Calu3 (cell line): Measurements from ENCODE around the gene TMEM151B. TPM values are rescaled to one million over a fixed set of nuclear protein-coding genes. Genes with fewer than 3 reads are reported as not detected.

Experiments
- BruUV-seq: library from RNA; stranded (reverse); fragments of 400-500 nt; replicated peaks from 2 replicates; lab custom pipeline; 2021; lab: Mats Ljungman, UMichigan
- CTCF ChIA-PET: fragments of 300-600 bp; sonication (Branson Sonifier 250); formaldehyde crosslinking; loops from one replicate; lab custom pipeline; 2022; ENCODE audit warnings: antibody characterized with exemption; lab: Charles Lee
- DNase-seq: peaks from one replicate; pipeline ENCODE4 v3.0.0; 2022
- H3K27ac Mint-ChIP-seq: one replicate; pipeline ENCODE4 v1.8.0; 2022; ENCODE audit warnings: mixed read lengths; ENCODE audit not compliant: unreplicated experiment
- H3K27me3 Mint-ChIP-seq: one replicate; pipeline ENCODE4 v1.8.0; 2022; ENCODE audit warnings: mixed read lengths; ENCODE audit not compliant: unreplicated experiment
- H3K36me3 Mint-ChIP-seq: one replicate; pipeline ENCODE4 v1.8.0; 2022; ENCODE audit warnings: mild to moderate bottlenecking, moderate library complexity, mixed read lengths; ENCODE audit not compliant: insufficient read depth, unreplicated experiment
- H3K4me1 Mint-ChIP-seq: one replicate; pipeline ENCODE4 v1.8.0; 2022; ENCODE audit warnings: mild to moderate bottlenecking, low read depth, mixed read lengths; ENCODE audit not compliant: unreplicated experiment
- H3K4me3 Mint-ChIP-seq: one replicate; pipeline ENCODE4 v1.8.0; 2022; ENCODE audit warnings: mild to moderate bottlenecking, low read depth, moderate library complexity, mixed read lengths; ENCODE audit not compliant: unreplicated experiment
- H3K9me3 Mint-ChIP-seq: one replicate; pipeline ENCODE4 v1.8.0; 2022; ENCODE audit warnings: low read depth, mixed read lengths; ENCODE audit not compliant: unreplicated experiment
- intact Hi-C: fragments of 100-400 bp; cut with micrococcal nuclease; formaldehyde crosslinking; loops from one replicate; pipeline ENCODE4 v1.10.0; 2022; ENCODE audit not compliant: unreplicated experiment
- total RNA-seq: library from RNA; stranded (reverse); gene quantifications from 2 replicates; pipeline ENCODE4 v1.2.3, GENCODE V29; 2022
- TF ChIP-seq, protein P1 (sequence below): fragments of 200-600 bp; IDR thresholded peaks from one replicate; pipeline ENCODE4 v1.8.0; 2022; ENCODE audit warnings: antibody characterized with exemption; ENCODE audit not compliant: unreplicated experiment

The TMEM151B gene
- total RNA-seq, 1 experiment from 2014 or later = not detected

DNA sequence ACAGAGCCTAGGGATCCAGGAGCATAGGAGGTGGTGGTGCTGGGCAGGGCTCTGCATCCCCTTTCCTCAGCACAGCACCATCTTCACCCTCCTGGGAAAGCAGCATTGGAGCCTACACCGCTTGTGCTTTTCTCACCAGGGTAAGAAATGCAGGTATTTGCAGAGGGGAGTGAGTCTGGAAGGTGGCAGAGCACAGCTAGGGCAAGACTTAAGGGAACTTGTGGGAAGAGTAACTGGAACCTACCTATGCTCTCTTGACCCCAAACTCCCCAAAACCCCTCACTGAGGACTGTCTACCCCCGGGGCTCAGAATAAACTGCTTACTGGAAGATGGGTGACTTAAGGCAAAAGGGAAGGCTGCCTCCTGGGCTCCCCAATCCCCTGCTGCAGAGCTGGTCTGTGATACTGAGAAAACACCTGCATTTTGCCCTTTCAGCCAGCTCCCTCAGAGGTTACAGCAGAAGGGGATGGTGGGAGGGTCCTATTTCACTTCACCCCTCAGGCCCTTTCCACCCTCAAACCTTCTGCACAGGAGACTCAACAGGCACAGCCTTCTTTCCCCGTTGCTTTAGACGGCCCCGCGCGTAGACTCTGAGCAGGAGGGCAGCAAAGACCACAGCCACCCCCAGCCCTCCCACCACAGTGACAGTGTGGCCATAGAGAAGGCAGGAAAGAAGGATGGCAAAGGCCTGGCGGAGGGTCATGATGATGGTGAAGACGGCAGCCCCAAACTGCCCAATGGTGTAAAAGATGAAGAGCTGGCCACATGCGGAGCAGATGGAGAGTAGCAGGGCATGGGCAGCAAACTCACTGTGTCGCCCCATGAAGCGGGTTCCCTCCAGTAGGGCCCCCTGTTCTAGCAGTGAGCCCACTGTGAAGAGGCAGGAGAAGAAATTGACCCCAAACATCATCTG is 15.8 kb upstream of the TMEM151B start:
- TF ChIP-seq, protein P1, sequence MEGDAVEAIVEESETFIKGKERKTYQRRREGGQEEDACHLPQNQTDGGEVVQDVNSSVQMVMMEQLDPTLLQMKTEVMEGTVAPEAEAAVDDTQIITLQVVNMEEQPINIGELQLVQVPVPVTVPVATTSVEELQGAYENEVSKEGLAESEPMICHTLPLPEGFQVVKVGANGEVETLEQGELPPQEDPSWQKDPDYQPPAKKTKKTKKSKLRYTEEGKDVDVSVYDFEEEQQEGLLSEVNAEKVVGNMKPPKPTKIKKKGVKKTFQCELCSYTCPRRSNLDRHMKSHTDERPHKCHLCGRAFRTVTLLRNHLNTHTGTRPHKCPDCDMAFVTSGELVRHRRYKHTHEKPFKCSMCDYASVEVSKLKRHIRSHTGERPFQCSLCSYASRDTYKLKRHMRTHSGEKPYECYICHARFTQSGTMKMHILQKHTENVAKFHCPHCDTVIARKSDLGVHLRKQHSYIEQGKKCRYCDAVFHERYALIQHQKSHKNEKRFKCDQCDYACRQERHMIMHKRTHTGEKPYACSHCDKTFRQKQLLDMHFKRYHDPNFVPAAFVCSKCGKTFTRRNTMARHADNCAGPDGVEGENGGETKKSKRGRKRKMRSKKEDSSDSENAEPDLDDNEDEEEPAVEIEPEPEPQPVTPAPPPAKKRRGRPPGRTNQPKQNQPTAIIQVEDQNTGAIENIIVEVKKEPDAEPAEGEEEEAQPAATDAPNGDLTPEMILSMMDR = no peak
- H3K9me3 Mint-ChIP-seq = no peaks in the 10 kb centered on the region
- peak overlapping the region; percentile 86 for H3K4me3 Mint-ChIP-seq
- H3K27ac Mint-ChIP-seq = peak overlapping the region; percentile 72
- BruUV-seq = no TSS peak
- H3K27me3 Mint-ChIP-seq = no peaks in the 10 kb centered on the region
- H3K36me3 Mint-ChIP-seq = peaks cover 96% of the 10 kb centered on the region
- DNase-seq = no peak
- CTCF ChIA-PET = interaction anchor here (1.0 kb wide), 1 partner anchor 158 kb away, joined by 3 read pairs; no protein-coding TSS in a partner anchor
- intact Hi-C loops = no loop called here
- peaks cover 85% of the 10 kb centered on the region for H3K4me1 Mint-ChIP-seq

DNA sequence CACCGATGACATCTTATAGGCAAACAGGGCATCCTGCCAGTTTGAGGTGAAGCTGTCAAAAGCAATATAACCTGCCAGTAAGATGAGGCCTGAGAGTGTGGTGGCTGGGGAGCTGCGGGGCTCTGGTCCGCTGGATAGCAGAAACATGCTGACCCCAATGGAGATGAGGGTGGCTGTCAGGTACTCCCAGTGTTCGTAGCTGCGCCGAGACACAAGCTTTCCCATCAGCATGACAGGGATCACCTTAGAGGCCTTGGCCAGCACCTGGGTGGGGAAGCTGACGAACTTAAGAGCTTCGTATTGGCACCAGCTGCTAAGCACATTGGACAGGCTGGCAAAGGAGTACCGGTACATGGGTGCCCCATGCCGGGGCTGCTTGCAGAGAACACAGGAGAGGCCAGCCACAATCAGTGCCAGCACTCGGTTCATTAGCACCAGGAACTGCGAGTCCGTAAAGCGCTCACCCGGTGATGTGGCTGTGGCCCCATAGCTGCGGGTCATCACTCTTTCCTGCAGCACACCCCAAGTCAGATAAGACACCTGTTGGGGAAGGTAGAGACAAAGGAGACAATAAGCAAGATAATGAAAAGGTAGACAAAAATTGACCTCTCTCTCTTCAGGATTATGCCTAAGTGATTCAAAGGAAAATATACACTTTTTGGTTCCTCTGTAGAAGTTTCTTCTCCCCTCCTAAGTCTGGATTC is 15.0 kb upstream of the TMEM151B start:
- peak overlapping the region; percentile 72 for H3K27ac Mint-ChIP-seq
- peaks cover 92% of the 10 kb centered on the region for H3K36me3 Mint-ChIP-seq
- no peaks in the 10 kb centered on the region for H3K27me3 Mint-ChIP-seq
- TF ChIP-seq, protein P1 = no peak
- DNase-seq = peak; percentile 33
- CTCF ChIA-PET = no interaction called here
- no peaks in the 10 kb centered on the region for H3K9me3 Mint-ChIP-seq
- H3K4me1 Mint-ChIP-seq = peaks cover 77% of the 10 kb centered on the region
- TSS peak; percentile 23 for BruUV-seq
- H3K4me3 Mint-ChIP-seq = peak overlapping the region; percentile 86
- intact Hi-C loops = no loop called here

DNA sequence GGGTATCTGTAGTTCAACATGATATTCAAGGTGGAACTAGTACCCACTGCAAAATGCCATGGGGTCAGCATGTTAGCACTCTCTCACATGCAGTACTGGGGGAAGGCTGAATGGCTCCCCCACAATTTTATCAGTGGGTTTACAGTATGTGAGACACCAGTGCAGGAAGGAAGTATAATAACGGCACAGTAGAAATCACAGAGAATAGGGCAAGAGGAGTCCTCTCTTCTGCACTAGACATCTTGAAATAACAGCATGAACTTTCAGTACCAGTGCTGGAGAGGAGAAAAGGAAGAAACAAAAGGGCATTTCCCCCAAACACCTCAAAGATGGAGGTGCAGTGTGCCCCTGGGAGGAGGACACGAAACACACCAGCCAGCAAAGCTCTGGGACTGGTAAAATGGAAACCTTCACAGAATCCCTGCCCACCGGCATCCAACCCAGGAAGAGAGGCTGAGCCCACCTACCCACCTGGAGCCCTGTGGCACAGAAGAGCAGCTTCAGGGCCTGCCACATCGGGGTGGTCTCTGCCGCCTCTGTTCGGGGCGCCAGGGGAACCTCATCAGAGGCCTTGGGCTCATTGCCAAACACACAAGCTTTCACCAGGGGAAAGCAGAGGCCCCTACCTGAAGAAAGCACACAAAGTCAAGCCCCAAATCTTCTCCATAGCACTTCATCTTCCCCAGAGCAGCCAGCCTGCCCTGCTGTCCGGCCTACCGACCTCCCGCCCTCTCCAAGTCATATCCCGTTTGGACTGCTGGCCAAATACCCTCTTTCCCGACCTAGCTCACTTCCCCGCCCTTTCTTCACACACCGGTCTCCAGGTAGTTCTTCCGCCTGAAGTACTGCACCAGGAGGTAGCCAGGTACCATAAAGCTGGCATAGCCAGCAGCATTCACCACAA is 14.1 kb upstream of the TMEM151B start:
- TF ChIP-seq, protein P1 = no peak
- H3K4me1 Mint-ChIP-seq = peaks cover 75% of the 10 kb centered on the region

DNA sequence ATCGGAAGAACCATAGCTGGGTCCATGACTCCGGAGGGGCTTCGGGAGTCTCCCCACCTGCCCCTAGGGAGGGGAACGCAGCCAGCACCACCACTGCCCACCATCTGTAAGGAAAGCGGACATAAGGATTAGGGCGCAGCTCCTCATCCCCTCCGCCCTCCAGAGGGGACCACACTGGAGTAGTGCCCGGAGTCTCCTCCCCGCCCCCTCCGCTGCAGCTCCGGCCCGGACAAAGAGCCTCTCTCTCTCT is 13.6 kb upstream of the TMEM151B start:
- peaks cover 79% of the 10 kb centered on the region for H3K36me3 Mint-ChIP-seq

More for the DNA sequence above, 14.1 kb upstream of the TMEM151B start:
- H3K27ac Mint-ChIP-seq = peak overlapping the region; percentile 72
- BruUV-seq = no TSS peak
- H3K36me3 Mint-ChIP-seq = peaks cover 85% of the 10 kb centered on the region
- intact Hi-C loops = no loop called here
- no peaks in the 10 kb centered on the region for H3K27me3 Mint-ChIP-seq
- no peaks in the 10 kb centered on the region for H3K9me3 Mint-ChIP-seq
- CTCF ChIA-PET = interaction anchor here (0.6 to 1.8 kb wide), 9 partner anchors 9 to 589 kb away, joined by 3 to 14 read pairs (median 4); partner anchors contain the start of gene HSP90AB1
- peak; percentile 50 for DNase-seq
- H3K4me3 Mint-ChIP-seq = peak overlapping the region; percentile 86

More for the DNA sequence above, 13.6 kb upstream of the TMEM151B start:
- H3K27me3 Mint-ChIP-seq = no peaks in the 10 kb centered on the region
- peaks cover 75% of the 10 kb centered on the region for H3K4me1 Mint-ChIP-seq
- H3K27ac Mint-ChIP-seq = peak overlapping the region; percentile 72
- peak overlapping the region; percentile 86 for H3K4me3 Mint-ChIP-seq
- TF ChIP-seq, protein P1 = no peak
- intact Hi-C loops = no loop called here
- CTCF ChIA-PET = interaction anchor here (0.6 to 1.8 kb wide), 10 partner anchors 9 to 835 kb away, joined by 3 to 14 read pairs (median 4); partner anchors contain the start of gene HSP90AB1
- DNase-seq = no peak
- no TSS peak for BruUV-seq
- H3K9me3 Mint-ChIP-seq = no peaks in the 10 kb centered on the region
